HepG2 (cell line): Measurements from ENCODE around the gene PTK7. TPM values are rescaled to one million over a fixed set of nuclear protein-coding genes. Genes with fewer than 3 reads are reported as not detected.

ENCODE experiments used
- ATAC-seq: fragments of 200-7000 bp; cut with Tn5 transposase; 3 replicates; pipeline ENCODE4 v1.9.1; 2020; ENCODE audit warnings: mild to moderate bottlenecking, moderate library complexity
- BruUV-seq: library from RNA; stranded (reverse); fragments of 400-500 nt; replicated peaks from 2 replicates; lab custom pipeline; 2021; lab: Mats Ljungman, UMichigan
- CTCF ChIA-PET: fragments of 300-600 bp; formaldehyde crosslinking; extraction: SDS; loops from one replicate; lab custom pipeline; 2021; ENCODE audit warnings: low total read pairs, inconsistent platforms, low intra/inter-chr PET ratio; lab: Yijun Ruan, JAX
- POLR2A ChIA-PET: fragments of 350-600 bp; sonication (Branson Sonifier 250); formaldehyde crosslinking; loops from one replicate; lab custom pipeline; 2020; ENCODE audit warnings: antibody characterized with exemption, inconsistent platforms; lab: Yijun Ruan, JAX
- DNase-seq: peaks from one replicate; pipeline ENCODE4 v3.0.0-alpha.2; 2015; ENCODE audit warnings: low spot score
- FAIRE-seq: peaks from 3 replicates; lab custom pipeline; 2011; peaks lifted over from hg19 to GRCh38; lab: Jason Lieb, UNC
- H2AFZ ChIP-seq: one replicate; pipeline ENCODE4 v1.6.1; 2011; ENCODE audit warnings: low read length, inconsistent platforms
- H3K27ac ChIP-seq: fragments of 300-600 bp; 3 replicates; pipeline ENCODE4 v1.8.0; 2011; ENCODE audit warnings: mixed run types, mild to moderate bottlenecking, mixed read lengths, low read length, inconsistent platforms; ENCODE audit not compliant: insufficient read depth; ENCODE audit errors: extremely low read length
- H3K27me3 ChIP-seq, 2 experiments: fragments of 200-600 bp in 1 of 2; 2 replicates in 1 of 2; 3 replicates in 1 of 2; pipeline versions ENCODE4 v1.6.0 to v1.8.0; 2011; ENCODE audit warnings: low read length in 2 of 2, mild to moderate bottlenecking in 2 of 2, moderate library complexity in 2 of 2, inconsistent platforms in 1 of 2; ENCODE audit not compliant: insufficient read depth in 2 of 2, control insufficient read depth in 1 of 2
- H3K36me3 ChIP-seq, 2 experiments: fragments of 200-600 bp in 1 of 2; replicated peaks in 1 of 2; 2 replicates in 1 of 2; 3 replicates in 1 of 2; pipeline versions ENCODE4 v1.5.1 to v1.8.0; 2011; ENCODE audit warnings: low read length in 2 of 2, inconsistent platforms in 1 of 2; ENCODE audit not compliant: insufficient read depth in 2 of 2, control insufficient read depth in 1 of 2
- H3K4me1 ChIP-seq: 2 replicates; pipeline ENCODE4 v1.5.1; 2012; ENCODE audit warnings: low read length, inconsistent platforms; ENCODE audit not compliant: insufficient read depth
- H3K4me2 ChIP-seq: 2 replicates; pipeline ENCODE4 v1.6.0; 2011; ENCODE audit warnings: low read depth, low read length, inconsistent platforms
- H3K4me3 ChIP-seq, 3 experiments: fragments of 200-600 bp in 1 of 3; sonication (generic), shearing (Covaris generic) in 1 of 3; replicated peaks in 1 of 3; 2 replicates each; pipeline ENCODE4 v1.5.1; 2011 to 2016; ENCODE audit warnings: low read length in 3 of 3, inconsistent platforms in 2 of 3, low read depth in 2 of 3, mild to moderate bottlenecking in 2 of 3, control low read depth in 1 of 3, mixed read lengths in 1 of 3; ENCODE audit not compliant: insufficient read depth in 1 of 3
- H3K79me2 ChIP-seq: one replicate; pipeline ENCODE4 v1.6.1; 2011; ENCODE audit warnings: low read length, inconsistent platforms; ENCODE audit not compliant: insufficient read depth
- H3K9ac ChIP-seq: 2 replicates; pipeline ENCODE4 v1.6.0; 2011; ENCODE audit warnings: mild to moderate bottlenecking, low read depth, low read length, inconsistent platforms; ENCODE audit not compliant: insufficient read depth
- H3K9me3 ChIP-seq: 2 replicates; pipeline ENCODE4 v1.5.1; 2012; ENCODE audit warnings: mild to moderate bottlenecking, low read length
- H4K20me1 ChIP-seq: 2 replicates; pipeline ENCODE4 v1.6.0; 2011; ENCODE audit warnings: inconsistent platforms, mild to moderate bottlenecking, low read length, moderate library complexity; ENCODE audit not compliant: insufficient read depth
- EP300 ChIP-seq, 3 experiments: sonication (generic) in 1 of 3; formaldehyde crosslinking in 1 of 3; IDR thresholded peaks; 2 replicates each; pipeline versions ENCODE4 v1.5.1 to v1.6.1; 2011 to 2020; ENCODE audit warnings: low read depth in 2 of 3, low read length in 2 of 3, borderline replicate concordance in 1 of 3, improper control_type of control experiment in 1 of 3, mild to moderate bottlenecking in 1 of 3, missing genetic modification reagents in 1 of 3, moderate library complexity in 1 of 3
- ERF ChIP-seq: IDR thresholded peaks from 2 replicates; pipeline ENCODE4 v1.6.1; 2018; ENCODE audit warnings: missing biosample characterization, missing genetic modification reagents
- EZH2 ChIP-seq: conservative IDR thresholded peaks from 2 replicates; pipeline ENCODE4 v1.6.1; 2012; ENCODE audit warnings: mild to moderate bottlenecking, low read depth, low read length, moderate library complexity
- FOXM1 ChIP-seq: sonication (generic); formaldehyde crosslinking; IDR thresholded peaks from 2 replicates; pipeline ENCODE4 v1.5.0; 2020; ENCODE audit warnings: missing genetic modification reagents
- GTF2F1 ChIP-seq: fragments of 150-350 bp; IDR thresholded peaks from 2 replicates; pipeline ENCODE4 v1.6.1; 2014; ENCODE audit warnings: low read length
- KLF11 ChIP-seq: IDR thresholded peaks from 2 replicates; pipeline ENCODE4 v1.6.1; 2016; ENCODE audit warnings: missing compliant biosample characterization
- KLF13 ChIP-seq: sonication (generic); formaldehyde crosslinking; IDR thresholded peaks from 2 replicates; pipeline ENCODE4 v1.4.0; 2020; ENCODE audit warnings: mild to moderate bottlenecking, missing genetic modification reagents
- MED8 ChIP-seq: sonication (generic); formaldehyde crosslinking; IDR thresholded peaks from 2 replicates; pipeline ENCODE4 v1.8.1; 2023; ENCODE audit warnings: mild to moderate bottlenecking, missing genetic modification reagents; ENCODE audit not compliant: insufficient replicate concordance
- MXD4 ChIP-seq: IDR thresholded peaks from 2 replicates; pipeline ENCODE4 v1.6.1; 2016; ENCODE audit warnings: mild to moderate bottlenecking, missing biosample characterization, missing genetic modification reagents
- PHF5A ChIP-seq: IDR thresholded peaks from one replicate; pipeline ENCODE4 v1.6.1; 2018; ENCODE audit warnings: low read depth, missing genetic modification reagents; ENCODE audit not compliant: unreplicated experiment
- PITX1 ChIP-seq: sonication (generic); formaldehyde crosslinking; IDR thresholded peaks from 2 replicates; pipeline ENCODE4 v1.5.1; 2020; ENCODE audit warnings: mild to moderate bottlenecking, missing genetic modification reagents
- POLR2A ChIP-seq, 2 experiments: IDR thresholded peaks; 2 replicates each; pipeline ENCODE4 v1.6.1; 2011; ENCODE audit warnings: low read depth in 2 of 2, low read length in 2 of 2, mild to moderate bottlenecking in 1 of 2, moderate library complexity in 1 of 2; ENCODE audit not compliant: insufficient read depth in 1 of 2
- RBFOX2 ChIP-seq: fragments of 200-400 bp; formaldehyde crosslinking; IDR thresholded peaks from 2 replicates; pipeline ENCODE4 v1.6.1; 2017; ENCODE audit warnings: low read depth, mild to moderate bottlenecking, low read length
- SALL2 ChIP-seq: sonication (generic); formaldehyde crosslinking; IDR thresholded peaks from 2 replicates; pipeline ENCODE4 v1.8.1; 2023; ENCODE audit warnings: mild to moderate bottlenecking, missing genetic modification reagents, inconsistent platforms
- TARDBP ChIP-seq: sonication (generic); formaldehyde crosslinking; IDR thresholded peaks from 2 replicates; pipeline ENCODE4 v1.8.0; 2022; ENCODE audit warnings: mild to moderate bottlenecking, missing genetic modification reagents
- ZBTB20 ChIP-seq: sonication (generic); formaldehyde crosslinking; IDR thresholded peaks from 2 replicates; pipeline ENCODE4 v1.8.1; 2023; ENCODE audit warnings: missing genetic modification reagents, low read depth, mild to moderate bottlenecking, borderline replicate concordance
- ZNF124 ChIP-seq: sonication (generic); formaldehyde crosslinking; IDR thresholded peaks from 2 replicates; pipeline ENCODE4 v1.4.0; 2020; ENCODE audit warnings: missing genetic modification reagents
- ZNF20 ChIP-seq: sonication (generic); formaldehyde crosslinking; IDR thresholded peaks from 2 replicates; pipeline ENCODE4 v1.4.0; 2020; ENCODE audit warnings: mild to moderate bottlenecking, moderate library complexity, missing genetic modification reagents
- ZNF263 ChIP-seq: sonication (generic); formaldehyde crosslinking; IDR thresholded peaks from 2 replicates; pipeline ENCODE4 v1.4.0; 2020; ENCODE audit warnings: missing genetic modification reagents
- ZNF350 ChIP-seq: sonication (generic); formaldehyde crosslinking; IDR thresholded peaks from 2 replicates; pipeline ENCODE4 v1.4.0; 2020; ENCODE audit warnings: mild to moderate bottlenecking, low read depth, missing genetic modification reagents, borderline replicate concordance
- ZNF510 ChIP-seq: sonication (generic); formaldehyde crosslinking; IDR thresholded peaks from 2 replicates; pipeline ENCODE4 v1.4.0; 2020; ENCODE audit warnings: low read depth, mild to moderate bottlenecking, missing genetic modification reagents
- ZNF546 ChIP-seq: sonication (generic); formaldehyde crosslinking; conservative IDR thresholded peaks from 2 replicates; pipeline ENCODE4 v1.8.1; 2023; ENCODE audit warnings: mild to moderate bottlenecking, missing genetic modification reagents
- ZNF740 ChIP-seq: sonication (generic); formaldehyde crosslinking; IDR thresholded peaks from 2 replicates; pipeline ENCODE4 v1.4.0; 2020; ENCODE audit warnings: missing genetic modification reagents
- ZSCAN31 ChIP-seq: sonication (generic); formaldehyde crosslinking; IDR thresholded peaks from 2 replicates; pipeline ENCODE4 v1.5.0; 2020; ENCODE audit warnings: low read depth, mild to moderate bottlenecking, missing genetic modification reagents
- WGBS: methylation state at CpG from one replicate; pipeline ENCODE4 v1.1.6; 2017; ENCODE audit warnings: low lambda C conversion rate; 5-methylcytosine and 5-hydroxymethylcytosine counted together
- in situ Hi-C: cut with HindIII; loops from 2 replicates; pipeline ENCODE4 v1.10.0; 2017; ENCODE audit warnings: low pct_unique_long_range_greater_than_20kb; ENCODE audit not compliant: extremely low pct_ligation_motif_present
- intact Hi-C: fragments of 100-400 bp; cut with micrococcal nuclease; formaldehyde crosslinking; loops from one replicate; pipeline ENCODE4 v1.10.0; 2022; ENCODE audit not compliant: unreplicated experiment
- polyA plus RNA-seq, 8 experiments: library from polyadenylated mRNA; depleted of rRNA in 3 of 8; stranded (reverse) in 7 of 8; unstranded in 1 of 8; fragments of >200 nt; fragmentation: Illumina TruSeq in 4 of 8; extraction: Trizol in 4 of 8; gene quantifications; 2 replicates each; pipeline versions ENCODE4 v1.2.1 to v1.2.3, GENCODE V29; 2011 to 2016; ENCODE audit warnings: low read depth in 4 of 8, missing spikeins in 1 of 8, mixed read lengths in 1 of 8; ENCODE audit not compliant: insufficient read depth in 1 of 8
- total RNA-seq, 5 experiments: library from RNA; depleted of rRNA; stranded (reverse); fragments of >200 nt; fragmentation: Illumina TruSeq; extraction: Trizol; gene quantifications; 2 replicates each; pipeline ENCODE4 v1.2.3, GENCODE V29; 2016; ENCODE audit warnings: low read depth in 1 of 5
- TF ChIP-seq, protein P1 (sequence below): sonication (generic); formaldehyde crosslinking; conservative IDR thresholded peaks from 2 replicates; pipeline ENCODE4 v1.4.0; 2020; ENCODE audit warnings: missing genetic modification reagents
- TF ChIP-seq, protein P2 (sequence below): sonication (generic); formaldehyde crosslinking; IDR thresholded peaks from 2 replicates; pipeline ENCODE4 v1.4.0; 2020; ENCODE audit warnings: mild to moderate bottlenecking, low read depth, missing genetic modification reagents

PTK7 gene
- total and polyA plus RNA-seq, 2 of the 13 experiments (the other 11 are each of a cell fraction or from before 2014, with no cell fraction given), result 98.5 to 99.8 TPM

DNA sequence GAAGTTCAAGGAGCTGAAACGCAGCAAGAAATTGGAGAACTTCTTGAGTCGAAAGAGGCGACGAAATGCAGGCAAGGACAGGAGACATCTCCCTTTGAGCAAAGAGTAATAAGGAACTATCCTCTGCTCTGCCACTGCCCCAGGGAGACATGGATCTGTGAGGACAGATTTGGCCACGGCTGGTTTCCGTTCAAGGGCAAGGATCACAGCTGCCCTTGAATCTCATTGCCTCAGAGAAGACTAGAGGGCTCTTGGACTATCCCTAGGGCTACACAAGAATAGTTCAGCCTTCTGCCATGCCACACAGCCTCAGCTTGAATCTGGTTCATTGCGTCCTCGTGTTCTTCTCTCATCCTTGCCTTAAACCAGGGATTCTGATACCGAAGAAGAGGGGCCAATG lies 47.0 kb upstream of the PTK7 start:
- H3K36me3 ChIP-seq, result peaks cover 36 to 68% of the 10 kb centered on the region in 2 experiments
- H3K27me3 ChIP-seq, result no peaks in the 10 kb centered on the region
- H4K20me1 ChIP-seq, result no peaks in the 10 kb centered on the region
- POLR2A ChIA-PET, result no interaction called here
- H3K4me2 ChIP-seq, result no peak overlapping the region
- no peaks in the 10 kb centered on the region for H3K9me3 ChIP-seq
- ATAC-seq, result no peak
- H3K4me3 ChIP-seq, result no peak overlapping the region
- no peak overlapping the region for H2AFZ ChIP-seq
- no peak overlapping the region for H3K27ac ChIP-seq
- in situ Hi-C loops (no loop called here), intact Hi-C loops (no loop called here)
- 94% methylated on average over 9 of the region's 9 CpGs for WGBS
- no peak overlapping the region for H3K9ac ChIP-seq
- H3K79me2 ChIP-seq, result peaks cover 8% of the 10 kb centered on the region
- no peak for FAIRE-seq
- CTCF ChIA-PET, result no interaction called here
- no peak for DNase-seq
- no peaks in the 10 kb centered on the region for H3K4me1 ChIP-seq
- TSS peak; percentile 32 for BruUV-seq
- no peak for TF ChIP-seq ZNF546 (CRISPR knock-in tag)
- TF ChIP-seq, protein P1, sequence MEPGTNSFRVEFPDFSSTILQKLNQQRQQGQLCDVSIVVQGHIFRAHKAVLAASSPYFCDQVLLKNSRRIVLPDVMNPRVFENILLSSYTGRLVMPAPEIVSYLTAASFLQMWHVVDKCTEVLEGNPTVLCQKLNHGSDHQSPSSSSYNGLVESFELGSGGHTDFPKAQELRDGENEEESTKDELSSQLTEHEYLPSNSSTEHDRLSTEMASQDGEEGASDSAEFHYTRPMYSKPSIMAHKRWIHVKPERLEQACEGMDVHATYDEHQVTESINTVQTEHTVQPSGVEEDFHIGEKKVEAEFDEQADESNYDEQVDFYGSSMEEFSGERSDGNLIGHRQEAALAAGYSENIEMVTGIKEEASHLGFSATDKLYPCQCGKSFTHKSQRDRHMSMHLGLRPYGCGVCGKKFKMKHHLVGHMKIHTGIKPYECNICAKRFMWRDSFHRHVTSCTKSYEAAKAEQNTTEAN (CRISPR knock-in tag), result no peak
- no peak for TF ChIP-seq FOXM1 (CRISPR knock-in tag)
- TF ChIP-seq ZNF510 (CRISPR knock-in tag), result no peak
- TF ChIP-seq ERF (CRISPR knock-in tag), result no peak
- no peak for TF ChIP-seq MXD4 (CRISPR knock-in tag)
- TF ChIP-seq GTF2F1, result no peak
- no peak for TF ChIP-seq KLF13 (CRISPR knock-in tag)
- TF ChIP-seq KLF11 (CRISPR knock-in tag), result no peak
- TF ChIP-seq POLR2A (IDR thresholded peaks at IDR 0.05; ENCODE audit: insufficient read depth in 1 of 2, low read depth in 2 of 2, low read length in 2 of 2), result peak in 1 of 2 experiments; percentile 27; a peak in 1 of 4 replicates
- no peak for TF ChIP-seq ZNF350 (CRISPR knock-in tag)
- no peak for TF ChIP-seq SALL2 (CRISPR knock-in tag)
- TF ChIP-seq ZBTB20 (CRISPR knock-in tag), result no peak
- TF ChIP-seq PHF5A (CRISPR knock-in tag), result no peak
- TF ChIP-seq ZNF740, result no peak
- TF ChIP-seq ZNF124 (CRISPR knock-in tag), result no peak
- TF ChIP-seq EZH2, result no peak
- no peak for TF ChIP-seq ZNF263 (CRISPR knock-in tag)
- no peak for TF ChIP-seq ZSCAN31 (CRISPR knock-in tag)
- no peak for TF ChIP-seq PITX1 (CRISPR knock-in tag)
- TF ChIP-seq TARDBP (CRISPR knock-in tag), result no peak
- TF ChIP-seq MED8 (CRISPR knock-in tag), result no peak
- 0 out of 2 replicates have a peak, but pooled peaks have one; percentile 37 for TF ChIP-seq RBFOX2
- TF ChIP-seq ZNF20 (CRISPR knock-in tag), result no peak
- no peak for TF ChIP-seq EP300 (IDR thresholded peaks at IDR 0.05; ENCODE audit: low read depth in 2 of 2, low read length in 2 of 2)
- TF ChIP-seq EP300 (CRISPR knock-in tag; IDR thresholded peaks at IDR 0.05; ENCODE audit: borderline replicate concordance), result no peak
- TF ChIP-seq, protein P2, sequence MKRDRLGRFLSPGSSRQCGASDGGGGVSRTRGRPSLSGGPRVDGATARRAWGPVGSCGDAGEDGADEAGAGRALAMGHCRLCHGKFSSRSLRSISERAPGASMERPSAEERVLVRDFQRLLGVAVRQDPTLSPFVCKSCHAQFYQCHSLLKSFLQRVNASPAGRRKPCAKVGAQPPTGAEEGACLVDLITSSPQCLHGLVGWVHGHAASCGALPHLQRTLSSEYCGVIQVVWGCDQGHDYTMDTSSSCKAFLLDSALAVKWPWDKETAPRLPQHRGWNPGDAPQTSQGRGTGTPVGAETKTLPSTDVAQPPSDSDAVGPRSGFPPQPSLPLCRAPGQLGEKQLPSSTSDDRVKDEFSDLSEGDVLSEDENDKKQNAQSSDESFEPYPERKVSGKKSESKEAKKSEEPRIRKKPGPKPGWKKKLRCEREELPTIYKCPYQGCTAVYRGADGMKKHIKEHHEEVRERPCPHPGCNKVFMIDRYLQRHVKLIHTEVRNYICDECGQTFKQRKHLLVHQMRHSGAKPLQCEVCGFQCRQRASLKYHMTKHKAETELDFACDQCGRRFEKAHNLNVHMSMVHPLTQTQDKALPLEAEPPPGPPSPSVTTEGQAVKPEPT (CRISPR knock-in tag), result no peak
